GM21825 (cell line): Measurements from ENCODE around the gene ENOSF1.
"Not testable (repeated sequence)": the region's sequence is repeated elsewhere in the genome, so short reads cannot be mapped to it uniquely, and the experiment has no call there.

Source experiments
- ATAC-seq: cut with Tn5 transposase; IDR thresholded peaks from one replicate; pipeline ENCODE4 v1.9.1; 2021; ENCODE audit warnings: mild to moderate bottlenecking, moderate library complexity; ENCODE audit not compliant: unreplicated experiment

Gene ENOSF1

DNA sequence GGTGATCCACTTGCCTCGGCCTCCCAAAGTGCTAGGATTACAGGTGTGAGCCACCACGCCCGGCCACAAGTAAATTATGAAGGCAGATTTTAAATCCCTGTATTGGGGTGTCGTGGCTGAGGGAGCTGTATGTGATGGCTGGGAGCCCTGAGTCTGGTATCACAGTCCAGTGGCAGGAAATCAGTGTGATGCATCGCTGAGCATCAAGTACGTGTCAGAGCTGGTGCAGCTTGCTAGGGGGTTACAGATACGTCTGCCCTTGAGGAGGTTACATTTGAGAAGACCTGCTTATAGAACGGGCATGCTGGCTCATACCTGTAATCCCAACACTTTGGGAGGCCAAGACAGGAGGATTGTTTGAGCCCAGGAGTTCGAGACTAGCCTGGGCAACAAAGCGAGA lies 4.3 kb downstream of the ENOSF1 start:
- no peak for ATAC-seq

DNA sequence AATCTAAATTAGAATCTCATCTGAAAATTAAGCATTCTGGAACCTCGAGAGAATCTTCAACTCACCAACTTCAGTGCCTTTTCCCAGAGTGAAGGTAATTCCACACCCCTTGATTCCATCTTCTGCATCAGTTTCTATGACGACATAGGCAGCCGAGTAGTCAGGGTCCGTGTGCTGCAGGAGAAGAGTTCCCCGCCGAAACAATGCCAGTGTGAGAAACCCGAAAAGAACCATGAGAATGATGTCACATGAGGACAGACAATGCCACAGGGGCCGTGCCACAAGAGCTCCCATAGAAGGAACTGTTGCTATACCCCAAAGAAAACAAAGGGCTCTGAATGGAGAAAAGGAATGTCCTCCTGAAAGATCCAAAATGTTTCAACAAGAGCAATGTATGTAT lies 6.0 kb downstream of the ENOSF1 start:
- ATAC-seq, result no peak

- ATAC-seq, result no peak
These were observed 9.0 kb downstream of the ENOSF1 start for GRCh38 chr18:703213-703967.

DNA sequence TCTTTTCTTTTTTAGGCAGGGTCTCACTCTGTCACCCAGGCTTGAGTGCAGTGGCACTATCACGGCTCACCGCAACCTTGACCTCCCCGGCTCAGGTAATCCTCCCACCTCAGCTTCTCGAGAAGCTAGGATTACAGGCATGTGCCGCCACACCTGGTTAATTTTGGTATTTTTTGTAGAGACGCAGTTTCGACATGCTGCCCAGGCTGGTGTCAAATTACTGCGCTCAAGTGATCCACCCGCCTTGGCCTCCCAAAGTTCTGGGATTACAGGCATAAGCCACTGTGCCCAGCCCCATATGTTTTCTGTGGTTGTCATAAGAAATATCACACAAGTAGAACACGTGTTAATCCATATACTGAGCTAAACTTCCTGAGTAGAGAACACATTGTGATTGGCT lies 14.6 kb downstream of the ENOSF1 start:
- ATAC-seq, result no peak

DNA sequence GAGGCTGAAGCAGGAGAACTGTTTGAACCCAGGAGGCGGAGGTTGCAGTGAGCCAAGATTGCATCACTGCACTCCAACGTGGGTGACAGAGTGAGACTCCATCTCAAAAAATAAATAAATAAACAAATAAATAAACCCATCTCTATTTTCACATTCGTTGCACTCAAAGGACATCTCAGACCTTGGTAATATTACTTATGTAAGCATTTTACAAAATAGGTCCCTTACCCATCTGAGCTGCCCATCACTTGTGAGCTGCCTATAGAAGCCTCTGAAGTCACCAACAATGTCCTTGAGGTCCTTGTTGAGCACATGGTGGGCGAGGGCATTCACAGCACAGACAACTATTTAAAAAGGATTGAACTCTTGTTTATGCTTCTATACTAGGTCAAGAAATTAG lies 15.4 kb downstream of the ENOSF1 start:
- ATAC-seq, result no peak

- ATAC-seq, result no peak
These were observed 18.8 kb downstream of the ENOSF1 start for GRCh38 chr18:693466-694187.

DNA sequence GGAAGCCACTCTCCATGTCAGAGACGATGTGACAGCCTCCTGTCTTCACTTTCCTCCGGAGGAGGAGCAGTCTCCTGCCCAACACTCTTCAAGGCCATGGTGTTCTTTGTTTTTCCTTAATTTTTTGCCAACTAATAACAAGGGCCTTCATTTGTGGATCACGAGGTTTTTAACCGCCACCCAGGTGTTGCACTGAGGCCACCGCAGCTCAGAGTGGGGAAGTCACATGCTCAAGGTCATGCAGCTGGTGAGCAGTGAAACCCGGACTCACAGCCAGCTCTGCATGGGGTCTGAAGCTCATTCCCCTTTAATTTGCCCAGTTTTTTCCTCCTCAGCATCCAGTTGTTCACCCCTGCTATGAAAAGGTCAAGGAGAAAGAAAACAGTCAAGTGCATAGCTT lies 19.6 kb downstream of the ENOSF1 start:
- ATAC-seq, result no peak

DNA sequence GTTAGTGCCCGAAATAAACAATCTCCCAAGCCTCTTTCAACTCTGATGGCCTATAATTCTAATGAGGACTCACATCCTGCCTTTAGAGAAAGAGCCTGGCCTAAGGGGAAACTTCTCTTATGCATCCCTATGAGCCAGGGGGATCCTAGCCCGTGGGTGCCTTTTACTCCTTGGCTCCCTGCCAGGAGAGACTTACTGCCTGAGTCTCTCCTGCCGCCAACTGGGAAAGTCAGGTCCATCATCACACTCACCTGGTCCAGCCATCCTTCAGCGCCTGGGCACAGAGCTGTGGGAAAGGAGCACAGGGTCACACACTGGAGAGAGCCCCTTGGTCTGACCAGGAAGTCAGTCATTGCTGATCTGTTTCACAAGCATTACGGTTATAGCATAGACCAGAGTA lies 24.1 kb downstream of the ENOSF1 start:
- no peak for ATAC-seq

DNA sequence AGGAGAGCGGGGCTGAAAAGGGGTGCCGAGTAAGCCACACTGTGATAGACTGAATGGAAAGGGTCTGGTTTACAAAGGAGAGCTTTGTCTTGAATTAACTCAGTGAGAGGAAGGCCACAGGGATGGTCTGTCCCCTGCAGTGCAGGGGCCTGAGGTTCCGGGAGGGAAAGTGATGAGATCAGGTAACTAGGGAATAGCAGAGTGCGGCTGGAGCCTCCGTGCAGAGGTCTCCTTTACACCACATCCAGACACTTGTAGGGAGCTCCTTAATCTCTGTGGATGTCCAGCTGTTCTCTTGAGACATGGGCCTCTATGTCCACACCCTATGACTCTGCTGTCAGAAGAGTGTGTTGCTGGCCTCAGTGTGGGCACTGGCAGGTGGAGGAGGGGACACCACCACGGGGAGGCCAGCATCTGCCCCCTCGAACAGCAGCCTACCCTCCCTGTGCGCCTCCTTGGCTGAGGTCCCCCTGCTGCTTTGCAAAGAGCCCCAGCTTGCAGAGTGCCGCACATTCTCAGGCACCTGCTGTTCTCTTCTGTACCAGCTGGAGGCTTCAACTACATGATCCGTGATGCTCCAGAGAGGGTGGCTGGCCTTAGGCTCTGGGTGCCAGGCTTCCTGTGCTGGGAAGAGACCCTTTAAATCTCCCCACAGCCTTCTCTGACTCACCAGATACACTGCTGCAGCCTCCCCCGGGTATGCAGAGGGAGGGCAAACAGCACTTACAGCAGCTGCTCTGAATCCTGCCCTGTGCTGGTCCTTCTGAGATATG lies 25.9 kb downstream of the ENOSF1 start:
- ATAC-seq, result no peak

GRCh38 chr18:685438-685837 lies 27.0 kb downstream of the ENOSF1 start:
- ATAC-seq, result no peak

- no peak for ATAC-seq
These were observed 28.9 kb downstream of the ENOSF1 start for GRCh38 chr18:683531-683930.

DNA sequence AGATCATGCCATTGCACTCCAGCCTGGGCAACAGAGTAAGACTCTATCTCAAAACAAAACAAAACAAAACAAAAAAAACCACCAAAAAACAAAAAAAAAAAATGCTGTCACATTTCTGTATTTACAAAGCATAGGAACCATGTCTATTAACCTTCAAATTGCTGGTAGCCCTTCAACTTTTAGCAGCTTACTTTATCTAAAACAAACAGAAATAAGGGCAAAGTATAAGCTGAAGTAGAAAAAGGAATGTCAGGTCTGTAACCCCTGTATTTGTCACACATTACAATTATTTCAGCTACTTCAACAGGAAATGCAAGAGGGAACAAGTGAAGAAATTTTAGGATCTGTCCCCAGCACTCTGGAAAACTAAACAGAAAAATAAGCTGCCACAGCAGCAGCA lies 29.6 kb downstream of the ENOSF1 start:
- no peak for ATAC-seq

DNA sequence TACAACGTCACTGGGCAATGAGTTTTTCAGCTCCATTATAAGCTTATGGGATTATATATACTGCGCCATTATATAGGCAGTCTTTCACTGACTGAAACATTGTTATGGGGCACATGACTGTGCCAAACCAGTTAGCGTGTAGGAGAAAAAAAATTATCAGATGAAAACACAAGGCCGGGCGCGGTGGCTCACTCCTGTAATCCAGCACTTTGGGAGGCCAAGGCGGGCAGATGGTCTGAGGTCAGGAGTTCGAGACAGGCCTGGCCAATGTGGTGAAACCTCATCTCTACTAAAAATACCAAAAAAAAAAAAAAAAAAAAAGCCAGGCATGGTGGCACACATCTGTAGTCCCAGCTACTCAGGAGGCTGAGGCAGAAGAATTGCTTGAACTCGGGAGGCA lies 30.0 kb downstream of the ENOSF1 start:
- ATAC-seq, result not testable (repeated sequence)

- no peak for ATAC-seq
These were observed 30.4 kb downstream of the ENOSF1 start for GRCh38 chr18:681985-682384.

DNA sequence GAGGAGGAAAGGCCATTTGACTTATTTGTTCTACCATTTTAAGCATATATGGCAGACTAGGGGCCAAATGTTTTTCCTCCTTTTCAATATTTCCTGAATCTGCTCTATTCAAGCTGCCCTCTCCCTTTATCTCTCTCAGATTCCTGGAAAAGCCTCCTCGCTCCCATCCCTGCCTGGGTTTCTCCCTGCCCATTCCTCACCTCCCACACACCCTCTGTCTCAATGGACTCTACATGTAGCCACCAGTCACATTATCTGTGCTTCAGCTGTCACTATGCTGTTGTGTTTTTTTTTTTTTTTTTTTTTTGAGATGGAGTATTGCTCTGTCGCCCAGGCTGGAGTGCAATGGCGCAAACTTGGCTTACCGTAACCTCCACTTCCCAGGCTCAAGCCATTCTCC lies 32.0 kb downstream of the ENOSF1 start:
- ATAC-seq, result no peak

DNA sequence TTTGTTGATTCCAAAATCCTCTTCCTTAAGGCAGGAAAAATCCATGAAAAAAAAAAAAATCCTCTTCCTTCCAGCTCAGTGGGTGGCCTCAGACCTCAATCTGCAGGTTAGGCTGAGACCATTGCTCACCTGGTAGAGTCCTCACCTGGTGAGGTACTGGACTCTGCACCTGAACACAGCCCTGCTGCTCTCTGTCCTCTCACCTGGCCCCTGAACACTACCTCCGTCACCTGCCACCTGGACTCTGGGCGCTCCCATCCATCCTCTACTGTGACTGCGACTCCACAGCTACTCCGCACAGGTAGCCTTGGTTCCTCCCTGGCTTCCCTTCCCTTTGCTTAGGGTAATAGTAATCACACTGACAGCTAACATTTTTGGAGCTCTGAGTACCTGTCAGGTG lies 32.9 kb downstream of the ENOSF1 start:
- no peak for ATAC-seq

- no peak for ATAC-seq
These were observed 33.8 kb downstream of the ENOSF1 start for GRCh38 chr18:678482-679182.

DNA sequence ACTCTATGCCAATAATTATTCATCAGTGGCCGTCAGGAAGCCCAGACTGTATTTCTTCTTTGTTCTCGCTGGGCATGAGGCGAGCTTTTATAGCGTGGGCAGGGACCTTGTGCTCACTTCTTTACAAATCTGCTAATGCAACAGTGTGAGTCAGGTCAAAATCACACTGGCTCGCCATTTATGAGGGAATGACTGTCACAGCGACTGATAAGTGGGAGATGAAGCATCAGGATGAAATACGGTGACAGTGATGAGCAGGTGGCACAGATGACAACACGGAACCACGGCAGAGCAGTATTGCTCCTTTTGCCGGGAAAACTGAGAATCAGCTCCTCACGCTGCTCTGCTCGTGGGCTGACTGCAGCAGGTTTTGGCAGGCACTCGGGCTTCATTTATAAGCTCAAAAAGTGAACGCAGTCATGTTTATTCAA lies 34.5 kb downstream of the ENOSF1 start:
- ATAC-seq, result no peak

- ATAC-seq, result no peak
These were observed 35.3 kb downstream of the ENOSF1 start for GRCh38 chr18:677145-677544.

DNA sequence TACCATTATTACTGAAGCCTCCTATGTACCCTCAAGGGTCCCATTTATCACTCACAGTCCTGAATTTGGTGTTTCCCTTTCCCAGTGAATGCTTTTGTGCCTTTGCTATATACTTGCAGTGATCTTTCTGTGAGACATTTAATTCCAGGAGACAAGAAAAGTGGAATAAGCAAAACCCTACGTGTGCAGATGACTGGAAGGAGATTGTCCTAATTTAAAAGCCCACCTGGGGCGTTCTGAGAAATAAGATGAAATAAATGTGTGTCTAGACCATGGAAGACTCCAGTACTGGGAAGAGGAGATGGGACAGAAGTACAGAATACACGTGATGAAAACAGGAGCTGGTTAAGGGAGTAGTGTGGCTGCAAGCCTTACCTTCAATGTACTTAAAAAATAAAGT lies 35.7 kb downstream of the ENOSF1 start:
- no peak for ATAC-seq

GRCh38 chr18:676069-676468 lies 36.4 kb downstream of the ENOSF1 start:
- no peak for ATAC-seq
